GM12801 (cell line): Measurements from ENCODE around the gene PYDC1.

Source experiments
- CTCF ChIP-seq: IDR thresholded peaks from one replicate; pipeline ENCODE4 v1.5.1; 2011; ENCODE audit warnings: control low read depth; ENCODE audit not compliant: insufficient read length; ENCODE audit errors: extremely low read depth

PYDC1 gene

GRCh38 chr16:31217136-31217530 lies 198 bp upstream of the PYDC1 start:
- TF ChIP-seq CTCF, result no peak

- TF ChIP-seq CTCF, result no peak
These were observed 1.4 kb downstream of the PYDC1 start for GRCh38 chr16:31215287-31216162.

- TF ChIP-seq CTCF, result no peak
These were observed 2.1 kb downstream of the PYDC1 start for GRCh38 chr16:31214708-31215286.

GRCh38 chr16:31213877-31214707 lies 2.8 kb downstream of the PYDC1 start, which contains the start of gene TRIM72:
TRIM72 (plus strand) TSS chr16:31214119; CDS start chr16:31214739, 620 bp downstream.
- no peak for TF ChIP-seq CTCF

- no peak for TF ChIP-seq CTCF
These were observed 3.6 kb downstream of the PYDC1 start for GRCh38 chr16:31213342-31213741.

- no peak for TF ChIP-seq CTCF
These were observed 10.2 kb downstream of the PYDC1 start for GRCh38 chr16:31206776-31207175.

GRCh38 chr16:31204871-31205666 lies 11.9 kb downstream of the PYDC1 start:
- no peak for TF ChIP-seq CTCF
